Measurements from ENCODE around the gene ERC1. TPM values are rescaled to one million over a fixed set of nuclear protein-coding genes. Genes with fewer than 3 reads are reported as not detected.

Gene ERC1
- total RNA-seq, 1 donor from 2014 or later: 82.2 TPM

GRCh38 chr12:1053690-1054089 lies 62.7 kb downstream of the ERC1 start:
- peaks cover 5% of the 10 kb centered on the region for H3K36me3 Mint-ChIP-seq (ENCODE audit: unreplicated experiment)
- no peak for TF ChIP-seq CTCF (IDR thresholded peaks at IDR 0.05; ENCODE audit: partially characterized antibody, unreplicated experiment)
- H3K9me3 Mint-ChIP-seq (ENCODE audit: unreplicated experiment): peaks cover 2% of the 10 kb centered on the region
- no peak overlapping the region for H3K4me3 Mint-ChIP-seq (ENCODE audit: unreplicated experiment)
- no peaks in the 10 kb centered on the region for H3K27me3 Mint-ChIP-seq (ENCODE audit: unreplicated experiment)
- peaks cover 23% of the 10 kb centered on the region for H3K4me1 Mint-ChIP-seq (ENCODE audit: low read depth, unreplicated experiment)
- no peak for DNase-seq
- no peak overlapping the region for H3K27ac Mint-ChIP-seq (ENCODE audit: unreplicated experiment)

DNA sequence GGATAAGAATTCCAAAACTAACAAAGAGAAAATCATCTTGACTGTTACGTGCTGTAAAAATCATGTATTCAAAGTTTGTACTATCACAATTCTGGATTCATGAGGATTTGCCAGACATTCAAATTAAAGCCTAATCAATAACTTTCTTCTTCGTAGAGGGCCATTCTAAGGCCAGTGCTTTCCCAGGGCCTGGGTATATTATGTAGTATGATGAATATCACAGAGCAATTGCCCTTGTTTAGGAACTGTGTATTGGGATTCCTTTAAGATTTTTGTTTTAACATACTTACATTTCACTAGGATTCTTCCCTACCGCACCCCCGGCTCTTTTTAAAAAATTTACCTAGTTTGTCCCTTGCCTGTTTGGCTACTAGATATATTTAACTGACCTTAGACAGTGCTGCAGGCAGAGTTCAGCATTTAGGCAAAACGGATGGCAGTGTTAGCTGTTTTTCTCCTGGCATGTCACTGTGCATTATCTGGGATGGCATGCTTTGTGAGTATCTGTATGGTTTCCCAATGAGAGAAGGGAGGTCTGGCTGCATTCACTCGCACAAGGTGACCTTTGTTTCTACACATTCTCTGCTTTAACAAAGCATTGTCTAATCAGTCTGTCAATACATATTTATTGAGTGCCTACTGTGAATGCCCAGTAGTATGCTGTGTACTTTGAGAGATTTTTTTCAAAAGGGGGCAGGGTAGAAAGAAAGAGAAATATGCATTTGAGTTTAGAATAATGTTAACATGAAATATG lies 63.3 kb downstream of the ERC1 start:
- Mint-ChIP-seq H3K4me1 (ENCODE audit: low read depth, unreplicated experiment) (peaks cover 17% of the 10 kb centered on the region), H3K27ac (ENCODE audit: unreplicated experiment) (peak overlapping the region; percentile 35), H3K4me3 (ENCODE audit: unreplicated experiment) (no peak overlapping the region), H3K36me3 (ENCODE audit: unreplicated experiment) (peaks cover 9% of the 10 kb centered on the region), H3K27me3 (ENCODE audit: unreplicated experiment) (no peaks in the 10 kb centered on the region), H3K9me3 (ENCODE audit: unreplicated experiment) (peaks cover under 1% of the 10 kb centered on the region)
- no peak for DNase-seq
- TF ChIP-seq CTCF (IDR thresholded peaks at IDR 0.05; ENCODE audit: partially characterized antibody, unreplicated experiment): no peak

DNA sequence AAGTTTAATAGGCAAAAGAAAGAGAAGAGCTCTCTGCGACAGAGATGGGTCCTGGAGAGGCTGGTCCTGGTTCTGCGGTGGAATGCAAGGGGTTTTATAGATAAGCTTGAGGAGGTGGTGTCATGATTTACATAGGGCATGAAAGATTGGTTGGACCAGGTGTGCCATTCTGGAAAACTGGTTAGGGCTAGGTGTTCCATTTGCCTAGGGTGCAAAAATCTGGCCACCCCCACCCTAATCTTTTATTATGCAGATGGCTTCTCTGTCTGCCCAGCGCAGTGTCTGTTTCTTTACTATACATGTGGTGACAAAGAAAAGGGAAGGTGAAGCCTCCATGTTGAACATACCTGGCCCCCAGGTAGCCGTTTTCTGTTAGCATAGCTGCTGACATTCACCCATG lies 65.4 kb downstream of the ERC1 start:
- H3K27ac Mint-ChIP-seq (ENCODE audit: unreplicated experiment): no peak overlapping the region
- H3K4me3 Mint-ChIP-seq (ENCODE audit: unreplicated experiment): no peak overlapping the region
- peaks cover 14% of the 10 kb centered on the region for H3K36me3 Mint-ChIP-seq (ENCODE audit: unreplicated experiment)
- no peak for DNase-seq
- no peaks in the 10 kb centered on the region for H3K27me3 Mint-ChIP-seq (ENCODE audit: unreplicated experiment)
- H3K4me1 Mint-ChIP-seq (ENCODE audit: low read depth, unreplicated experiment): peaks cover 13% of the 10 kb centered on the region
- no peak for TF ChIP-seq CTCF (IDR thresholded peaks at IDR 0.05; ENCODE audit: partially characterized antibody, unreplicated experiment)
- H3K9me3 Mint-ChIP-seq (ENCODE audit: unreplicated experiment): peaks cover 6% of the 10 kb centered on the region

DNA sequence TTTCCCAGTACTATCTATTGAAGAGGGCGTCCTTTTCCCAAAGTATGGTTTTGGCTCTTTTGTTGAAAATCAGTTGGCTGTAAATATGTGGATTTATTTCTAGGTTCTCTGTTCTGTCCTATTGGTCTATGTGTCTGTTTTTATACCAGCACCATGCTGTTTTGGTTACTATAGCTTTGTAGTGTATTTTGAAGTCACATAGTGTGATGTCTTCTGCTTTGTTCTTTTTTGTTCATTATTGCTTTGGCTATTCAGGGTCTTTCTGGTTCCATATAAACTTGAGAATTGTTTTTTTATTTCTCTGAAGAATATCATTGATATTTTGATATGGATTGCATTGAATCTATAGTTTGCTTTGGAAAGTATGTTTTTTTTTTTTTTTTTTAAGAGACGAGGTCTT lies 67.4 kb downstream of the ERC1 start:
- H3K27ac Mint-ChIP-seq (ENCODE audit: unreplicated experiment): no peak overlapping the region
- no peak overlapping the region for H3K4me3 Mint-ChIP-seq (ENCODE audit: unreplicated experiment)
- TF ChIP-seq CTCF (IDR thresholded peaks at IDR 0.05; ENCODE audit: partially characterized antibody, unreplicated experiment): no peak
- H3K36me3 Mint-ChIP-seq (ENCODE audit: unreplicated experiment): peaks cover 20% of the 10 kb centered on the region
- peaks cover 6% of the 10 kb centered on the region for H3K9me3 Mint-ChIP-seq (ENCODE audit: unreplicated experiment)
- no peaks in the 10 kb centered on the region for H3K27me3 Mint-ChIP-seq (ENCODE audit: unreplicated experiment)
- peaks cover 13% of the 10 kb centered on the region for H3K4me1 Mint-ChIP-seq (ENCODE audit: low read depth, unreplicated experiment)
- DNase-seq: no peak

DNA sequence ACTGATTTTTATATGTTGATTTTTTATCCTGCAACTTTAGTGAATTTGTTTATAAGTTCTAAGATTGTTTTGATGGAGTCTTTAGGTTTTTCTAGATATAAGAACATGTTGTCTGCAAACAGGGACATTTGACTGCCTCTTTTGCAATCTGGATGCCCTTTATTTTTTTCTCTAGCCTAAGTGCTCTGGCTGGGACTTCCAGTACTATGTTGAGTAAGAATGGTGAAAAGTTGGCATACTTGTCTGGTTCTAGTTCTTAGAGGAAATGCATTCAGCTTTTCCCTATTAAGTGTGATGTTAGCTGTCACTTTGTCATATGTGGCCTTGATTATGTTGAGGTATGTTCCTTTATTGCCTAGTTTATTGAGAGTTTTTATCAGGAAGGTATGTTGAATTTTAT lies 68.1 kb downstream of the ERC1 start:
- H3K36me3 Mint-ChIP-seq (ENCODE audit: unreplicated experiment): peaks cover 27% of the 10 kb centered on the region
- peaks cover 1% of the 10 kb centered on the region for H3K27me3 Mint-ChIP-seq (ENCODE audit: unreplicated experiment)

More for the DNA sequence above, 68.1 kb downstream of the ERC1 start:
- no peak for TF ChIP-seq CTCF (IDR thresholded peaks at IDR 0.05; ENCODE audit: partially characterized antibody, unreplicated experiment)
- Mint-ChIP-seq H3K4me1 (ENCODE audit: low read depth, unreplicated experiment) (peaks cover 8% of the 10 kb centered on the region), H3K27ac (ENCODE audit: unreplicated experiment) (no peak overlapping the region), H3K4me3 (ENCODE audit: unreplicated experiment) (no peak overlapping the region), H3K9me3 (ENCODE audit: unreplicated experiment) (peaks cover 6% of the 10 kb centered on the region)
- no peak for DNase-seq

Data from glutamatergic neuron (in vitro differentiated cells).